ENCODE data around the gene RMI1.
"Not testable (repeated sequence)": the region's sequence is repeated elsewhere in the genome, so short reads cannot be mapped to it uniquely, and the experiment has no call there.

Gene RMI1

DNA sequence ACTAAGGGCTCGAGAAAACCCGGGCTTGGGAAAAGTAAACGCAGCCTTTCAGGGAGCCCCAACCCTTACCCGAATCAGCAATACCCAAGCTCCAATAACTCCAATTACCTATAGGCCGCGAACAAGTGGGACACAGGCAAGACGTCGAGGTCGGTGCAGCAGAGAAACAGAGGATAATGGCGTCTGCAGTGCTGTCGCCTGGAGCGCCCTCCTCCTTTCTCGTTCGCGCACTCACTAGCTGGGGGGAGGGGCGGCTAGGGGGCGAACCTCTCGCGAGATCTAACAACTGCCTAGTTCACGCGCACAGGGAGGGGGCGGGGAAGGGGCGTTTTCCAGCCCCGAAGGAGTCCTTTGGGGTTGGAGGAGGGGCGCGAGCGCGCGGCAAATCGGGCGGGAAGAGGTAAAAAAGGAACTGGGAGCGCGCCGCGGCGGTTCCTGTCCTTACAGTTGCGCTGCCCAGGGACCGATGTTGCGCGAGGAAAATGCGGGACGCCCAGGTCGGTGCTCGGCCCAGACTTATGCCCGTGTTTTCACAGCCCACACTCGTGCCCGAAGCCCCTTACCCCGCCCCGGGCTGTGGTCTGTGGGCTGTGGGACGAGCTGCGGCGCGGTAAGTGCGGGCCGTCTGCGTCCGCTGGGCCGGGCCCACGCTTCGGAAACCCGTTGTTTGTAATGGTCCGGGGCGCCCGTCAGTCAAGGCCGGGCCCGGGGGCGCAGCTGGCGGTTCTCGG, at the start of gene RMI1:
Gene RMI1, plus strand, starts transcription at position 411 of the 731 bp plus-strand sequence. CDS start 20,182 bp downstream, outside the sequence.
- DNase-seq, result peak; percentile 99

DNA sequence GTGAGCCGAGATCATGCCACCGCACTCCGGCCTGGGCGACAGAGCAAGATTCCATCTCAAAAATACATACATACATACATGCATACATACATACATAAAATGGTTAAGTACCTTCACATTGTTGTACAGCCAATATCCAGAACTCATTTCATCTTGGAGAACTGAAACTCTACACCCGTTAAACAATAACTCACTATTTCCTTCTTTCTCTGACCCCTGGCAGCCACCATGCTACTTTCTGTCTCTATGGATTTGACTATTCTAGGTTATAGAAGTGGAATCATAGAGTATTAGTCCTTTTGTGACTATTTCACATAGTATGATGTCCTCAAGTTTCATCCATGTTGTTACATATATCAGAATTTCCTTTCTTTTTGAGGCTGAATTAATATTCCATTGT, 49.7 kb upstream of the RMI1 start:
- DNase-seq, result no peak

DNA sequence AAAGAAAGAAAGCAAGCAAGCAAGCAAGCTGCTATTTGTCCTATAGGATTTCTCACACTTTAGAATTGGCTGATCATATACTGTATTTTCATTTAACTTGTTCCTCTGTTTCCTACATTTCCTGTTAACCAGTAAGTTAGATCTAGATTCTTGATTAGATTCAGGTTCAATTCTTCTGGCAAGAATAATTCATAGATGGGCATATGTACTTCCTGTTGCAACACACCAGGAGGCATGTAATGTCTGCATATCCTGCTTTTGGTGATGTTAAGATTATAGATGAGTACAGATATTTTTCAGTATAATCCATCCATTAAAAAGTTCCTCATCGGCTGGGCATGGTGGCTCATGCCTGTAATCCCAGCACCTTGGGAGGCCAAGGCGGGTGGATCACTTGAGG, 48.6 kb upstream of the RMI1 start:
- no peak for DNase-seq

DNA sequence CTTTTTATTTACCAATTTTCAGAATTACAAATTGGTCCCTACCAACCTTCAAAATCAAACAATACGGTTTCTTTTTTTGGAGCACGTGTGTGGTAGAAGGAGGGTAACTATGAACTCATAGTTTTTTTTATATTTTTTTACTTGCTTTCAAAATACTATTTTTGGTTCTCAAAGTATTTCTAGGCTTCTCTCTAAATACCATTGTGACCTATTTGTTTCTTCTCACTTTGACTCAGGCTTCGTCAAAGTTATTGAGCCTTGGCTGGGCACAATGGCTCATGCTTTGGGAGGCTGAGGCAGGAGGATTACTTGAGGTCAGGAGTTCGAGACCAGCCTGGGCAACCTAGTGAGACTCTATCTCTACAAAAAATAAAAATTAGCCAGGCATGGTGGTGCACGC, 47.8 kb upstream of the RMI1 start:
- DNase-seq, result no peak

DNA sequence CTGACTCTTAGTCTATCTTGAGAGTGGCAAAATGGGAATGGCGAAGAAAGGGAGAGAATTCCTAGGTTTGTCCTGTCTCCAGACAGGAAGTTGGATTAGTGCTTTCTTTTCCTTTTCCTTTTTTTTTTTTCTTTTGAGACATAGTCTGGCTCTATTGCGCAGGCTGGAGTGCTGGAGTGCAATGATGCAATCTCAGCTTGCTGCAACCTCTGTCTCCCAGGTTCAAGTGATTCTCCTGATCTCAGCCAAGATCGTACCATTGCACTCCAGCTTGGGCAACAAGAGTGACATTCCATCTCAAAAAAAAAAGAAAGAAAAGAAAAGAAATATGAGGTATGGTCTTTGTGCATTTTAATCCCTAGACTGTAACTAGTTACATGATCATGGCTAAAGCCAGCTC, 46.8 kb upstream of the RMI1 start:
- DNase-seq, result no peak

DNA sequence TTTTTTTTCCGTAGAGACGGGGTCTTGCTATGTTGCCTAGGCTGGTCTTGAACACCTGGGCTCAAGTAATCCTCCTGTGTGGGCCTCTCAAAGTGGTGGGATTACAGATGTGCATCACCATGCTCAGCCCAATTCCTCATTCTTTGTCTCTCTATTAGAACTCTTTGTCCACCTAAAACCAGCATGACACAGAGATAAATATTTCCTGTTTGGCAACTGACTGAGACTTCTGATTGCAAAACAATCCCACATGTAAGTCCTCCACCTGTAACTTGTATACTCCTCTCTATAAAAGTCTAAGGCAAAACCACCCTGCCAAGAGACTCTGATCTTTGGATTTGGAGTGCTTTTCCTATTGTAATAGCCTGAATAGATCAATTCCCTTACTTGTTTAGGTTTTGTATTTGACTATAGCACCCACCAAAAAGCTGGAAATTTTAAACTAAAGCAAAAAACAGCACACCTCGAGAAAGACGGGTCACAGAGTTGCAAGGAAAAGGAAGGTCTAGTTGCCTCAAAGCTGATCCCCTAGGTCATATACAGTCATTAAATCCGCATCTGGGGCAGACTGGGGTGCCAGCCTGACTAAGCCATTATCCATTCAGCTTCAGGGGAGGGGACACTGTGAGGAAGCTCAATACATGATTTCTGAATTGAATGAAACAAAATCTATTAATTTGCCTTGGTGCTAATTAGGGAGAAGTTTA, 45.9 kb upstream of the RMI1 start:
- DNase-seq, result no peak

DNA sequence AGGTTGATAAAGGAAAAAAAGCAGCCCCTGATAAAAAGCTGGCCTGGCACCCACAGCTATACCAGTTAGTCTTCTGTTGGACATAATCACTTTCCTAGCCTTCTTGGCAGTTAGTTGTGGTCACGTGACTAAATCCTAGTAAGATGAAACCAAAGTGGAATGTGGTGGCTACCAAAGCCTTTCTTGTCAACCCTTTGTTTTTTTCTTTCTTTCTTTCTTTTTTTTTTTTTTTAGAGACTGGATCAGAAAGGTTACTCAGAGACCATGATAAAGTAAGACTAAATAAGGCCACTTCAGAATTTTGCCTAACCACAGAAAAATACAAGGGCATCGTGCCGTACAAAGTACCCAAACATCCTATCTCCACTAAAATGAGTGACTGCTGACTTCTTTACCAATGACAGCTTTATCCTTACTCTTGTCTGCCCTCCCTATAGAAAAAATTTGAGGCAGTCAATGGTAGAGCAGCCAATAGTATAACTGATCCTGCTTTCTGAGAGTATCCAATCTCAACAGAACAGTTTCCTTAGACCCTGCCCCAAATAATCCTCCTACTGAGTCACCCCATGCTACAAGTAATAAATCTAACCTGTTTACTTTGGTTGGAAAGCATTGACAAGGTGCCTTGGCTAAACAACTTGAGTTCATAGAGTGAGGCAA, 45.2 kb upstream of the RMI1 start:
- no peak for DNase-seq

DNA sequence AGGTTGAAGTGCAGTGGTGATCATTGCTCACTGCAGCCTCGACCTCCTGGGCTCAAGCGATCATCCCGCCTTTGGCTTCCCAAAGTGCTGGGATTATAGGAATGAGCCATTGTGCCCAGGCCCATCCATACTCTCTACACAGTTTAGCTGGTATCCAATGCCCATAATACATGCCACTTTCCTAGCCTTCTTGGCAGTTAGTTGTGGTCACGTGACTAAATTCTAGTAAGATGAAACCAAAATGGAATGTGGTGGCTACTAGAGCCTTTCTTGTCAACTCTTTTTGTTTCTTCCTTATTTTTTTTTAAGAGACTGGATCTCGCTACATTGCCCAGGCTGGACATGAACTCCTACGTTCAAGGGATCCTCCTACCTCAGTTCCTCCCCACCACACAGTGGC, 44.1 kb upstream of the RMI1 start:
- DNase-seq, result no peak

DNA sequence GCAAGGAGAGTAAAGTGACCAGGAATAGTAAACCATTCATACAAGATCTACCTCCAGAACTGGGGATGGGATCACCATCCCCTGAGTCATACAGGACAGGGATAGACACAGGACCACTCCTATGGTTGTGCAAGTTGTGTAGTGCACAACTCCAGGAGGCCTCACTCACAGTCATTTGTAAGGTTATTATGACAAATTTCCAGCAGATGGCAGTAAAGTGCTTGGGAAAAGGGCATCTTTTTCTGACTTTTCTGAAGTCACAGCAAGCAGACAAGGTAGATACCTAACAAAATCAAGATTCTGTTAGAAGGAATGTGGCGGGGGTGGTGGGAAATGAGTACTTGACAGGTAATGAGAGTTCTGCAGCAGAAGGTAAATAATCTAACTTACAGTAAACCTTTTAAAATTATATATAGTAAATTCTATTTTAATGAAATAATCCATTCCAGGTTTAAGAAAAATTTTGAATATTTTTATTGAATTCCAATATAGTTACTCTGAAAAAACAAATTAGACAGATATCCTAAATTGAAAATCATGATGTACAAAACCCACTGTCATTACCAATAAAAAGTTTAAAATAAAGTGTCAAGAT, 42.6 kb upstream of the RMI1 start:
- DNase-seq, result no peak

DNA sequence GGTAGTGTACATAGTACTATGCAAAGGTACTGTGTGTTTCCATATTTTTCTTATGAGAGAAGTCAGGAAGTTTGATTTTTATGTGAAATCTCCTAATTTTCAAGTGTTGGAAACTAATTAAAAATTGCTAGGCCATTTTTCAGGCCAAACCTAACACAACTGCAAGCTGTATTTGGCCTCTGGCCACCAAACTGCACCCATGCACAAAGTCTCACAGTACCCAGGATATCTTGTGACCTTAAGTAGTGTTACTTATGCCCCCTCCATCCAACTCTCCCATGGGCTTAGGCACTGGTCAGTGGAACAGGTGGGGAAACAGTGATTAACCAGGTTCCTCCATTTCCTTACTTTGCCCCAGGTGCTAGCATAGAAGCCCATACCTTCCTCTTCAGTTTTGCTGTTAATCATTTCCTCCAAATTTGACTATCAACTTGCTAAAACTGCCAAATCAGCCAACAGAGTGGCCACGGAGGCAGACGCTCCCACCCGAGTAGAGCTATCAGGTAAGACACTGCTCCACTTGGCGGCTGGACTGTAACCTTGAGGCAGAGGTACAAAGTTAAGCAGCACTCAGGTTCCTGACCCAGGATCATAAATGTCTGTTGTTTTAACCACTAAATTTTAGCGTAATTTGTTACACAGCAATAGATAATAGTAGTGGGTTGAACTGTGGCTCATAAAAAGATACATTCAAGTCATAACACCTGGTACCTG, 39.9 kb upstream of the RMI1 start:
- no peak for DNase-seq

DNA sequence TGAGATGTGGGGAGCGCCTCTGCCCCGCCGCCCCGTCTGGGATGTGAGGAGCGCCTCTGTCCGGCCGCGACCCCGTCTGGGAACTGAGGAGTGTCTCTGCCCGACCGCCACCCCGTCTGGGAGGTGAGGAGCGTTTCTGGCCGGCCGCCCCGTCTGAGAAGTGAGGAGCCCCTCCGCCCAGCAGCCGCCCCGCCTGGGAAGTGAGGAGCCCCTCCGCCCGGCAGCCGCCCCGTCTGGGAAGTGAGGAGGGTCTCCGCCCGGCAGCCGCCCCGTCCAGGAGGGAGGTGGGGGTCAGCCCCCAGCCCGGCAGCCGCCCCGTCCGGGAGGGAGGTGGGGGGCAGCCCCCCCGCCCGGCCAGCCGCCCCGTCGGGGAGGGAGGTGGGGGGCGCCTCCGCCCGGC, 32.5 kb upstream of the RMI1 start:
- DNase-seq, result not testable (repeated sequence)

DNA sequence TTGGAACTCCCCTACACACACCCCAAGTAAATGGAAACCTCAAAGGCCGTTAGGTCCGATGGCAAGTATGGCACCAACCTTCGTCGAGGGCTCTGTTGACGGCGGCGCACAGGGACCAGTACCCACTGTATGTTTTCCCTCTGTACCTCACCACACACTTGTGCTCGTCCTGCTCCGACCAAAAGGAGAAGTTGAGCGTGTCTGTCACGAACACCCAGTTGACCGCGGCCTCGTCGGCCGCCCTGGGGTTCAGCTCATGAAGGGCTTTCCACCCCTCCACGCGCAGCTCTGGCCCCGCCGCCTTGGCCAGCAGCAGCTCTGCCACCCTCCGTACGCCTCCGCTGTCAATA, 24.5 kb upstream of the RMI1 start:
- no peak for DNase-seq

DNA sequence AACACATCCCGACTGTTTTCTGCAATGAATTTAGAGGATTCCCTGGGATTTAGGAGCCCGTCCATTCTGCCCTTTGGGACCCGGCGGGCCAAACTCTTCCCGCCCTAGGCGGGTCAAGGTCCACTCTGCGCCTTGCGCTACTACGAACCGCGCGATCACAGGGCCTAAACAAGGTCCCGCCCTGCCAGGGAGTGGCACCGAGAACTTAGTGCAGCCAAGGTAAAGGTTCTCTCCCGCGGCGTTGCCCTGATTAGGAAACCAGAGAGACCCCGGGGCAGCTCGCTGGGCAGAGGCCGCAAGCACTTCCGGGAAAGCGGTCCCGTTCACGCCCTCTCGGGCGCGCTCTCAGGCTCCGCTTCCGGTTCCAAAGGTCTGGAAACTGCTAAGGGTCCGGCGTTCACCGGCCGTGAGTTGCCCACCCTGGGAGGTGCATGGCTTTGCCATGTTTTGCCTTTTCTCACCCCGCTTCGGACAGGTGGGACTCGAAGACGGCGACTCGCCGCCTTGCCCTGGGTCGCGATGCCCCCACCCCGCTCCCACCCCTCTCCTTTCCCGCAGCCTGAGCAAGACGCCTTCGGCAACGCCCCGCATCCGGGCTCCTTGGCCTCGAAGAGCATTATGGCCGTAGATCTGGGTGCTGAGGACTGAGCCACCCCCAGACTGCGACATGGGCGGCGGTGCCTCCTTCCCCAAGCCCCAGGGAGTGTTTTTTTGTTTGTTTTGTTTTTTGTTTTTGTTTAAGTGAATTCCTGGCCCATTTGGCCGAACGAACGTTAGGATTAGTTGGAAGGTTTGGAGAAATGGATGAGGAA, 24.0 kb upstream of the RMI1 start:
- DNase-seq, result peak; percentile 88

DNA sequence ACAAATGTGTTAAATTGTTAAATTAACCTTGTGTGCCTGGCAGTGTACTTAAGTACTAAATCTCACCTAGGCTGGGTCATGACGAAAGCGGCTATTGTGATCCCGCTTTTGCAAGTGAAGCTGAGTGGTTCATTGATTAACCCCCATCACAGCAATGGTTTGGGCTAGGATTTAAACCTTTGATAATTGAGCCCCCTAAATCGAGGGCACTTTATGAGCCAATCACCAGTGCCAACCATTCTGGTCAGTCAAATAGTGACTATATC, 23.4 kb upstream of the RMI1 start:
- DNase-seq, result peak; percentile 52

DNA sequence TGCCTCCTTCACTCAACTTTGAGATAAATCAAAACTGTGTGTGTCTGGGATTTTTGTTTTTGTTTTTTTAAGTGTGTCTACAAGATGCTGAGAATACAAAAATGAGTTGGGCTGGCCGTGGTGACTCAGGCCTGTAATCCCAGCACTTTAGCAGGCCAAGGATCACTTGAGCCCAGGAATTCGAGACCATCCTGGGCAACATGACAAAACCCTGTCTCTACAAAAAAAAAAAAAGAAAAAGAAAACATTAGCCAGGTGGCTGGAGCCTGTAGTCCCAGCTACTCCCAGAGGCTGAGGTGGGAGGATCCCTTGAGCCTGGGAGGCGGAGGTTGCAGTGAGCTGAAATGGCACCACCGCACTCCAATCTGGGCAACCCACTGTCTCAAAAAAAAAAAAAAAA, 21.5 kb upstream of the RMI1 start:
- DNase-seq, result no peak

DNA sequence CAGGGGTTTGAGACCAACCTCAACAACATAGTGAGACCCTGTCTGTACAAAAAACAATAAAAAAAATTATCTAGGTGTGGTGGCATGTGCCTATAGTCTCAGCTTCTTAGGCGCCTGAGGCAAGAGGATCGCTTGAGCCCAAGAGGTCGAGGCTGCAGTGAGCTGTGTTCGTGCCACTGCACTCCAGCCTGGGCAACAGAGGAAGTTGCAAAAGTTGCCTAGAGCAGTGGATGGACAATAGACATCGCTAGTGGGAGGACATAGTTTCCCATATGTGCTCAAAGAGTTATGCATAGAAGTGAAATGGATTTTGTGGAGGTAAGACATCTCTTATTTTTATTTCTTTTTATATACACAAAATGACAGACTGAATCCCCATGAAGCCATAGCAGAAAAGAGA, 19.6 kb upstream of the RMI1 start:
- DNase-seq, result peak; percentile 37

DNA sequence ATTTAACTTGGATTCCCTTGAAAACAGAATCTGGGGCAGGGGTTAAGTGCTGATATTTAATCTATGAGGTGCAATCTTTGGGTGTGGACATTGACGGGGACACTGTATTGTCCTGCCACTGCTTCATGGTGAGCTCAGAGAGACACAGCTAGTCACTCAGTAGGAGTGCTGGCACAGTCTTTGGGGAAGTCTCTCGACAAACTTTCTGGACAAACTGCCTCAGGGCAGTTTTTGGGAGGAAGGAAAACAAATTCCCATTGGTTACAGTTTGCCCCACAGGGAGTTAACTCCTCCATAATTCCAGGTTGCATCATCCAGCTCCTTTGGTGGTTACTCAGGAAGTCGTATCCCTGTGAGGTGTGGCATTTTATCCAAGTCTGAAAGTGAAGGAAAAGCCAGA, 18.4 kb upstream of the RMI1 start:
- no peak for DNase-seq

DNA sequence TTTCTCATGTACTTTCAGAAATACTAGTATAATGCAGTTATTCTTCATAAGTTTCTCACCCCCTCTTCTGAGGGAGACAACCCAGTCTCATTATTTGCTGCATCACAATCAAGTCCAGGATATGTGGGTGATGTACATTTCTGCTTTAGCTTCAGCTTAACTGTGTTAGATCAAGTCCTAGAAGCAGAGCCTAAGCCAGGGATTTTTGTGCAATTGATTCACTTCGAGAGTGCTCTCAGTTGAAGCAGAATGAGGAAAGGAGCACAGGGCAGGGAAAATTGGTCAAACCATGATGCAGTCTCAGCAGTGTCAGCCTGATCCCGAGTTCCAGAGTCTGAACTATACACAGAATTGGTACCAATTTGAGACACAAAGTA, 15.6 kb upstream of the RMI1 start:
- no peak for DNase-seq

DNA sequence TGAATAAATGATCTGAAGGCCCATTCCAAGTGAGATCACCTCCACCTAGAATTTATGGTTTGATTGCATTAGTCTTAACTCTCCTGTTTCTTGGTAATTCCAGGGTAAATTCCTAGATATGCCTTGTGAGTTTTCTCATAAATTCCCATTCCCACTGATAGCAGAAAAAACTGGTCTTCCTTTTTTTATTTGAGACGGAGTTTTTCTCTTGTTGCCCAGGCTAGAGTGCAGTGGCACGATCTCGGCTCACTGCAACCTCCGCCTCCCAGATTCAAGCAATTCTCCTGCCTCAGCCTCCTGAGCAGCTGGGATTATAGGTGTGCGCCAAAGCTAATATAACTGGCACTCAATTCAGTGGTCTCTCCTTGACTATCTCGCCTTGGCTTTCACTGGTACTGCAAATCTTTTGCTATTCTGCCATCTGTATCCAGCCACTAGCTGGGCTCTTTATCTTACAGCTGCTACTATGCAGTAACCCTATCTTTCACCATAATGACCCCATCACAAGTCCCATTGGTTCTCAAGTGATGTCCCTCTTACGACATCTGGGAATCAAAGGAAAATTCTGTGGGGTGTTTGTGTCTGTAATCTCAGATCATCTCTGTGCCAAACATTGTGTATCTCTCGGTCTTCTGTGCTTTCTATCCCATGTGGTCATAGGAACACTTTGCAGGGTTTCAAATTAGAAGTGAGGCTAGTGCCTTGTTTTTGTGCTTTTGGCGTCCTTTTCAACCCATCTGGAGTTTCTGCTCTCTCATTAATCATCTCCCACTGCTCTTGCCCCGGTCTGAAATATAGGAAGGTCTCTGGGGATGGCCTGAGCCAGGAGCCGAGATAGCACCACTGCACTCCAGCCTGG, 15.0 kb upstream of the RMI1 start:
- DNase-seq, result no peak

DNA sequence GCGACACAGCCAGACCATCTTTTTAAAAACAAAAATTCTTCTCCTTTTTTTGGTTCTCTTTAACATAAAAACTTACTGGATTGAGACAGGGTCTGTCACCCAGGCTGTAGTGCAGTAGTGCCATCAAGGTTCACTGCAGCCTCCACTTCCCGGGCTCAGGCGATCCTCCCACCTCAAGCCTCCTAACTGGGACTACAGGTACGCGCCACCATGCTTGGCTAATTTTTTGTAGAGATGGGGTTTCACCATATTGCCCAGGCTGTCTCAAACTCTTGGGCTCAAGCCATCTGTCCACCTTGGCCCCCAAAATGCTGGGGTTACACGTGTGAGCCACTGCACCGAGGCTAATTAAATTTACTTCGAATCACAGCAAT, 14.4 kb upstream of the RMI1 start:
- no peak for DNase-seq

DNA sequence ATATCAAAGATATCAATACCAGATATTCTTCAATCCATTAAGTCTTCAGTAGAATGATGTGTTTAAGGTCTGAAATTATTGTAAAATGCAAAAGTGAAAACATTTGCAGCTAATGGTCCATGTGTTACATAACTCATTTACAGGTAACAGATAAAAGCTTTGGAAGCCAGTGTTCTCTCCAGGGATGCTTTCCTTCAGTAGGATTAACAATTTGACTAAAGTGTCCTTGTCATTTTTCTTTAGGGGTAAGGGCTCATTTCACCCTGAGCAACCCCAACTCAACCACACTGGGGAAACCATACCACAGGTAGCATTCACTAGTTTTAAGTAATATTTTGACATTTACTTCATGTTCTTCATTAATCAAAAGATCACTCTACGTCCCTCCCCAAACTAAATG, 13.5 kb upstream of the RMI1 start:
- DNase-seq, result no peak

DNA sequence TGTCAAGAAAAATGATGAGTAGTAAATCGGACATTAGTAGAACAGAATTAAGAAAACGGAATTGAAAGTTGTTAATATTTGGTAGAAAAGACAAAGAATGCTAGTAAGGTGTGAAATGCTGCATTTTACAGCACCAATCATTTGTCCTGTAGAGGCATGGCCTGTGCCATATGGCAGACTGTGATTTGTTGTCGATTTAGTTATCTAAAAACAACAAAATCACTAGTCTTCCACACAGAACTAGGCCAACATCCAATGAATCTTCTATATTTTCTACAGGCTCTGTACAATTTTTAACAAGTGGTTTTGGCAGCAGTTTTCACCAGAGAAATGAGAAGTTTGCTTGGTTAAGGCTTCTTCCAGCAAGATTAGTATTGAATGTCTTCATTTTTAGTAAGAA, 11.0 kb upstream of the RMI1 start:
- DNase-seq, result no peak
